ENCODE results near the gene FHOD3.

DNA sequence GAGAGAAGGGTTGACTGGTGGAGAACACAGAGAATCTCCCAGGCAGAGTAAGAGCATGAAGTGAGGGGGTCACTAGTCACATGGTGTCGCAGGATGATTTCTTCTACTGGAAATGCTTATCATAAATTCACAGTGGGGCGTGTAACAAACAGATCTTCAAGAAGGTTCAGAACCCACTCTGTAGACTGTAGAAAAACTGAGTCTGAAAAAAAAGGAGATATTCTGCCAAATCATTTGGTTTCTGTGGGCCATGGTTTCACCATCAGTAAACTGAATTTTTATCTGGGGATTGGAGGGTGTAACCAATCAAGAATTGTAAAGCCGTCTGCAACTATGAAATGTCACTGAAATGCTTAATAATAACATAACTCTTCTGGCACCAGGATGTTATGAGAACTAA, 516.3 kb downstream of the FHOD3 start:
- no peak for TF ChIP-seq CTCF (IDR thresholded peaks at IDR 0.05)
- TF ChIP-seq EP300 (IDR thresholded peaks at IDR 0.05), result no peak
- no peak for TF ChIP-seq POLR2A (IDR thresholded peaks at IDR 0.05)
